GM19395 (cell line): Measurements from ENCODE around the gene PPP1R16B.

ENCODE experiments used
- ATAC-seq: cut with Tn5 transposase; IDR thresholded peaks from one replicate; pipeline ENCODE4 v1.9.1; 2021; ENCODE audit warnings: mild to moderate bottlenecking, moderate library complexity; ENCODE audit not compliant: unreplicated experiment

PPP1R16B gene

DNA sequence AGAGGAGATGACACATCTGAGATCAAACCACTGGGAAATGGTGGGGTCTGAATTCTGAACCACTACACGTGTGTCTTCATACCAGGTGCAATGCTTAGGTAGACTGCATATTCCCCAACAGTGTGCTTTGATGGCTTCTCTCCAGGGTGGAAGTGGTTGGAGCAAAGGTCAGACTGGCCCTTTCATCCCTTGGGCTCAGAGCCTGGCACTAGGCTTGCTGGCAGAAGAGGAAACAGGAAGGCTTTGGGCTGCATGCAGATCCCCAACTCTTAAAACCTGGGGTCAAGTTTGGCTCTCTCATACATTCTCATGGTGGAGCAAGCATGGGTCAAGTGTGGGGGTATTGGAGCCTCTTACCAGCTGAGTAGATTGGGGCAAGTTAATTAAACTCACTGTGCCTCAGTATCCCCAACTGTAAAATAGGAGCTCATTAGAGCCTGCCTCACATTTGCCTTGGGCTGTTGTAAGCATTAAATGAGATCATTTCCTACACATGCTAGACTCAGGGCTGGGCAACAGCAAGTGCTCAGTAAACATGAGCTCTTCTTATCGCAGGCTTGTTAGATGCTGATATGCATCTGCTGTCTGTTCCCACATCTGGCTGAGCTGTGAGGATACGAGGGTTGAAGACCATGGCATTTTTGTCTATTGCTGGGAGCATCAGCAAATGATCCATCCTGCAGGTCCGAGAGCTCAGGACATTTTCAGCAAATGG is 69.1 kb downstream of the PPP1R16B start:
- ATAC-seq, result no peak

DNA sequence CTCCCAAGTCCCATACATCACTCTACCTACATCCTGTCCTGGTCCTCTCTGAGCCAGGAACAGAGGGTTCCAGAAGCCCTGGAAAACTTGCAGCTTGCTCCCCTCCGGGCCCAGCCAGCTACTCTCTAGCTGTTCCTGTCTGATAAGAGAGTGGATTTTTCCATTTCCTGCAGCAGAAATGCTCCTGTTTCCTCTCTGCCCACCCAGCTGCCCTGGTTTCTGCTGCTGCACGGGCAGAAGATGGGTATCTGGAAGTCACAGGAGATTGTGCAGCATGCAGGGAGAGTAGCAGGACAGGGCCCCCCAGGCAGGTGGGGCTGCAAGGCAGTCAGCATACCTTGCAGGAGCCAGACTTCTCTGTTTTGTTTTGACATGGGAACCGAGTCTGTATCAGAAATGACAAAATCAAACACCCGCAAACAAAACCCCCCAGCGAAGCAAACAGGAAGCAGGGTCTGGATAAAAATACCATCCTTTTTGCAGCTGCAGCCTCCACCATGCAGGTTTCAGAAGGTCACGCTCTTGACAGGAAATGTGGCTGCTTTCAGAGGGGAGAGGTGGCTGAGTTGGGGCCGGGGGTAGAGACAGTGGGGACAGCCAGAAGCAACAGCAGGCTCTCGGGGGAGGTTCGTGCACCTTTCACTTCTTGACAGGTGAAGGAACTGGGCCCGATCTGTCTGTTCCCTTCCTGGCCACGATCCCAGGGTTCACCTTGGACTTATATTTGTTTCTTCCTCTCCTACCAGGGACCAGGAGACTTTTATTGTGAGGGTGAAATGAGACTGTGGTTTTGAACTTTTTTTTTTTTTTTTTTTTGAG is 69.9 kb downstream of the PPP1R16B start:
- ATAC-seq, result peak; percentile 70

DNA sequence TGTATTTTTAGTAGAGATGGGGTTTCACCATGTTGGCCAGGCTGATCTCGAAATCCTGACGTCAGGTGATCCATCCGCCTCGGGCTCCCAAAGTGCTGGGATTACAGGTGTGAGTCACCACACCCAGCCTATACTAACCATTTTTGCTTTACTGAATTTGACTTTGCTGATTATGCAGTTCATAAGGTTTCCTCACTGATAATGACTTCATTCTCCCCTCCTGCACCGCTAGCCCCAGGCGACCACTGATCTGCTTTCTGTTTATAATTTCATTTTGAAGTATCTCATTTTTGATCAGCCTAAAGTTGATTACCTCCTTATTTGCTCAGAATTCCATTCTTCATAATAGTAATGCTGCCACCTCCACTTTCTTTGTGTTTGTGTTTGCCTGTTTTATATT is 72.0 kb downstream of the PPP1R16B start:
- no peak for ATAC-seq

DNA sequence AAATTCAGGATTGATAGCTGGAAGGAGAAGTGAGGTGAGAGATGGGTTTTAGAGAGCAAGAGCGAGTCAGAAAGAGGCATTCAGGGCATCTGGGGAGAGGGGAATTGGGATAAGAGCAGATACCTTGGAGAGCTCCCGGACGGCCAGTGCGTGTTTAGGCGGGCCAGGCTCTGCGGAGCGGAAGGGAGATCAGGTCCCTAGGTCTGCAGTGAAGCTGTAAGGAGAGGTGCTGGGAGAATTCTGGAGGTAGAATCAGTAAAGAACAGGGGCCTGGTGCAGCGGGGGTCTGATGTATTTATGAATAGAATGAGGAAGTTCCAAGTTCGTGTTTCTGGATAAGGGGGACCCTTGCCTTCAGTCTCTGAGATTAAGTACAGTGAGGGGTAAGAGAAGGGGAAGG is 73.4 kb downstream of the PPP1R16B start:
- ATAC-seq, result no peak

DNA sequence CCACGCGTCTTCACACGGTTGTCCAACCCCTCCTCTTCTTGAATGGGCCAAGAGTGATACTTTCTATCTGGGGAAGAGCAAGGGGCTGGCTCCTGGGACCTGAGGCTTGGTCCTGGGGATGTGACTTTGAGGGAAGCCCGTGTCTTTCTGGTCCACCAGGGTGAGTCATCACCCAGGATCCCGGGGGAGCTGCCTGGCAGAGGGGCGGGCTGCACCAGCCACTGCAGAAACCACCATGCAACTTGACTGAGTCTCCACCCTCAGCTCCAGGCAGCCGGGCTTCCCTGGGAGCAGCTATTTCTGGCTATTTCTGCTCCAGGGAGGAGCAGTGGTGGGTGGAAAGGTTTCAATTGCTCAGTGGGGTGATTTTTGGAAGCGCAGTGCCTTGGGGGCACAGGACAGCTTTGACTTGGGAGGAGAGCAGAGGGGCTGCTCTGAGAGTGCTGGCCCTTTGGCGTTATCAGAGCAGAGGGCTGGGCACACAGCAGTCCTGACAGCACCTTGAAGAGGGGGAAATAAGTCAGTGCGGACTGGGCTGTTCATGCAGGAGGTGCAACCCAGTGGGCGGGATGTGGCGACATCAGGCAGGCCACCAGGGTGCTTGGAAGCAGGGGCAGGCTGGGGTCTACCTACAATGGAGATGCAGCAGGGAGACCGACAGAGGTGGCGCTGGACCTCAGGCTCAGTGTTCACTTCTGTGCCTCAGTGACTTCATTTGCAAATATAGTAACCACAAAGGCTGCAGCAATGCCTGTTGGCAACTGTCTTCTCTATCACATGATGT is 75.6 kb downstream of the PPP1R16B start:
- no peak for ATAC-seq

DNA sequence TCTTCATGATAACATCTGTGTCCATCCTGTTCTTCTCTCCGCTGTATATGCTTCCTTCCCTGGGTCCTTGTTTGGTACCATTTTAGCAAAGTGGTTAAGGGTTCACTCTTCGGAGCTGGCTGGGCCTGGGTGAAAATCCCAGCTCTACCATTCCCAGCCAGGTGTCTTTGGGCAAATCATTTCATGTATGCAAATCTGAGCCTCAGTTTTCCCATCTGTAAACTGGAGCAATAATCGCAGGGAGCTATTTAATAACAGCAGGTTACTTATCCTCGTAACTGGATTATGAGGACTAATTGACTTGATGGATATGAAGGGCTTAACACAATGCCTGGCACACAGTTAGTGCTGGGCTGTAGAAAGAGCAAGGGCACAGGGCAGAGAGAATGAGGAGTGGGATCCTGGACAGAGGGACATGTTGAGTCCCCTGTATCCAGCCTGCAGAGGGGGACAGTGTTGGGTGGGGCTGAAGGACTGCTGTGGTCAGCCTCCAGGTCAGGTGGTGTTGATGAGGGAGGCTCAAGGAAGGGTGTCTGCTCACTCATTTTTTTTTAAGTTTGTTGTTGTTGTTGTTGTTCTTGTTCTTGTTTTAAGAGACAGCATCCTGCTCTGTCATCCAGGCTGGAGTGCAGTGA is 76.4 kb downstream of the PPP1R16B start:
- no peak for ATAC-seq

DNA sequence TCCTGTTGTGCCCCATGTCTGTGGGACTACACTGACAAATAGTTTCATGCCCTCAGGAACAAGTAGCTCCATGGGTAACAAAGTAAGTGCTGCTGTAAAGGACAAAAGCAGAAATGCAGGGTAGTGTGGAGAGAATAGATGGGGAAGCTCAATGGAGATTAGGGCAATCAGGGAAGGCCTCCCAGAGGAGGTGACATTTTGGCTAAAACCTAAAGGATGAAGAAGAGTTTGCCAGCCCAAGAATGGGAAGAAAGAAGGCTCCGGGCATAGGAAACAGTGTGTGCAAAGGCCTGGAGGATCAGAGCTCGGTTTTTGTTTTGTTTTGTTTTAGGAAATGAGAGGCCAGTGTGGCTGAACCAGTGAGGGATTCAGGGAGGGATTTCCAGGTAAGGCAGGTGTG is 77.1 kb downstream of the PPP1R16B start:
- no peak for ATAC-seq

DNA sequence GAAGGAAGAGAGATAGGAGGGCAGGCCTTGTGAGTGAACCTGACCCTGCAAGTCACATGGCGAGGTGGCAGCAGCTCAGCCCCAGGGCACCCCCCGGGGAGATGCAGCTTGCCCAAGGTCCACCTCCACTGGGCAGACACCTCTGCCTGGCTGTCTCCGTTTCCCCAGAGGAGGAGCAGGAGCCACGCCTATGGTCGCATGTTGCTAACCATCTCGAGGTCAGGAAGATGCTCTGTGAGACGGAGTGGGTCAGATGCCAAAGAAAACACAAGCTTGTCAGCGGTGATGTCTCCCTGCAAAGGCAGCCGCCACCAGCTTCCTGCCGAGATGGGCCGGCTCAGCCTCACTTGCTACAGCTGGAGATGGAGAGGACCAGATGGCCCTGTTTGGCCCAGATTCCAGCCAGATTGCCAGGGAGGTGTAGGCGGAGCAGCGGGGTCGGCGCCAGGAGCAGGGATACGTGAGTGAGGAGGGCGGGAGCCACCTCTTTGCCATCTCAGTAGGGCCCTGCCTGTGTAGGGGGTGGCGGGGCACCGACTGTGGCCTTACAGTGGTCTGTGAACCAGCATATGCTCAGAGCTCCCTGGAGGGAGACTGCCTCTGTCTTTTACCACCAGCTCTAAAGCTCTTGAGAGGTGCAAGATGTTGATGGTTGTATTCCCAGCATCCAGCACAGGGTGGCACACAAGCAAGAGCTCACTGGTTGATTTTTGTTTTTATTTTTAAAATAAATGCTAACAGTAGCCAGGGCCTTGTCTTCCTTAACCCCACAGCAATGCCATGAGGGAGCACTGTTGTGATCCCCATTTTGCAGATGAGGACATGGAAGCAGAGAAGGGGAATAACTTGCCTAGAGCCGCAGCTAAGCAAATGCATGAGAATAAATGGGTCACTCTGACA is 77.8 kb downstream of the PPP1R16B start:
- ATAC-seq, result no peak

DNA sequence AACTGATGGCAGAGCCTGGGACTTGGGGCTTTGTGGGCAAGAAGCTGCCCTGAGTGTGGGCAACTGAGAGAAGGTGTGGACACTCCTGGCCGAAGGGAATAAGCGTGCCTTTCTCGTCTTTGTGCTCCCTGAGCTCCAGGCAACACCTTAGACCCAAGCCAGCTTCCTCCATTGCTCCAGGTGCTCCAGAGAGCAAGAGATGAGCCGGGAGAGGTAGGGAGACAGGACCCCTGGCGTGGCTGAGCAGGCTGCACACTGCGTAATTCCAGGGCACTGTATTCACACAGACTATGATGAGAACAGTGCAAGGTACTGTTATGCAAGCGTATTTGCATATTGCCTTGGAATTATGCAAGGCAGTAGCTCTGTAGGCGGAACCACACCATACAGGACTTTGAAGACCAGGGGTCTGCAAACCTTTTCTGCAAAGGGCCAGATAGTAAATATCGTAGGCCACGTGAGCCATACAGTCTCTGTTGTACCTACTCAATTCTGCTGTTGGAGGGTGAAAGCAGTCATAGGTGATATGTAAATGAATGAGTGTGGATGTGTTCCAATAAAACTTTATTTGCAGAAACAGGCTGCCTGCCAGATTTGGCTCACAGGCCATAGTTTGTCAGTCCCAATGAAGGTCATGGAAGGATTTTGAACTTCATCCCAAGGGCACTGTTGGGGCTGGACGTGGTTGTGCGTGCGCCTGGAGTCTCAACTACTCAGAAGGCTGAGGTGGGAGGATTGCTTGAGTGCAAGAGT is 78.7 kb downstream of the PPP1R16B start:
- no peak for ATAC-seq

DNA sequence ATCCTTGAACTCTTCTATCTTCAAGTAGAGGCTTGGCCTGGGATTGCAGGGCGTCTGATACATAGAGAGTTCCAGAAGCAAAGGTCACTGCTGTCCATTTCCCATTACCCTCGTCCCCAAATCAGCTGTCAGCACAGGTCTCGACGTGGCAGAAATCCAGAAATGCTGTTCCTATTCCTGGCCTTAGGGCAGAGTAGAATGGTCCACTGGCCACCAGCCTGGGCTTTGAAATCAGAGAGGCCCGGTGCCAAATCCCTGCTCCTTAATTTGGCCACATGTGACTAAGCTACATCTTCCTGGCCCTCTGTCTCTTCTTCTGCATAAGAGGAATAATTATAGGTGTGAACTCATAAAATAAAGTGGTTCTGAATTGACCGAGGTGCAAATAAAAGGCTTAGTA is 79.9 kb downstream of the PPP1R16B start:
- ATAC-seq, result no peak

DNA sequence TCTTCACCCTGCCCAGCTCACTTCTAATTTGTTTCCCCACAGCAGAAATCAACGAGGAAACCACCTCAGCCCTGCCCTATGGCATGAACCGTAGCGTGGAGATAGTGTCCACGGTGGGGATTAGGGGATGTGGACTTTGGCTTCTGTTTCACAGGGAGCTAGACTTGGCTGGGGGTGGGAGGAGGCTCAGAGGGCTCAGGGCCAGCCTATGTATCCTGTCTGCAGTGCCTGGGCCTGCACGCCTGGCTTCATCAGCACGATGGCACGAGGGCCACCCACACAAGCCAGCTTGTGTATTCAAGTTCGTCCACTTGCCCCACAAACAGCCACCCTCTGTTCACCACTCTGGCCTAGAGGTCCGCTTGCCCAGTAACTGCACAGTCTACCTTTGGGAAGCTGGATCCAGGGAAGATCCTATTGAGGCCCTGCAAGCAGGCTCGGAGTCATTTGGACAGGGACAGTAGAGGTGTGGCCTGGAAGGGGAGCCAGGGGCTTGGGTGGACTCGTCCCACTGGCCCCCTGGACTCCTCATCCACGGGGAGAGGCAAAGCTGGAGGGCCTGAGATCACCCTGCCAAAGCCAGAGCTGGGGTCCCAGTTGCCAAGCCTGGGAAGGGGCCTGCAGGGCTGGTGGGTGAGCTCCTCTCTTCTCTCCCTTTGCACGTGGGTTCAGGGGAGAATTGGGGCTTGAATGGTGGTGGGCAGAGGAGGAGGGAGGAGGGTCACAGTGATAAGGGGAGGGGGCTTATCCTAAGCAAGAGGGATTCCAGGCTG is 82.7 kb downstream of the PPP1R16B start:
- ATAC-seq, result no peak

DNA sequence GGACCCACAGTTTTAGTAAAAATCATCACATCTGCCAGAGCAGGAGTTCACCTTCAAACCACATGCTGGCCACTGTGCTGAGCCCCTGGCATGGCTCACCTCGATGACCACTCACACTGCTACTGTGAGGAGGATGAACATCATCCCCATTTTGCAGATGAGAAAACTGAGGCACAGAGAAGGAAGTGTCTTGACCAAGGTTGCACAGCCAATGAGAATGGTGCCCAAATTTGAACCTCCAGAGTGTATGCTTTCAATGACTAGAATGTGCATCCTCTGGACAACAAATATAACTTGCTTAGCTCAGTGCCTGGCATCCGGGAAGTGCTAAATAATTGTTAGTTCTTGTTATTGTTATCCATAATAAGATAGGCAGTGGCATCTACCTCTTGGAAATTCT is 83.6 kb downstream of the PPP1R16B start:
- no peak for ATAC-seq

DNA sequence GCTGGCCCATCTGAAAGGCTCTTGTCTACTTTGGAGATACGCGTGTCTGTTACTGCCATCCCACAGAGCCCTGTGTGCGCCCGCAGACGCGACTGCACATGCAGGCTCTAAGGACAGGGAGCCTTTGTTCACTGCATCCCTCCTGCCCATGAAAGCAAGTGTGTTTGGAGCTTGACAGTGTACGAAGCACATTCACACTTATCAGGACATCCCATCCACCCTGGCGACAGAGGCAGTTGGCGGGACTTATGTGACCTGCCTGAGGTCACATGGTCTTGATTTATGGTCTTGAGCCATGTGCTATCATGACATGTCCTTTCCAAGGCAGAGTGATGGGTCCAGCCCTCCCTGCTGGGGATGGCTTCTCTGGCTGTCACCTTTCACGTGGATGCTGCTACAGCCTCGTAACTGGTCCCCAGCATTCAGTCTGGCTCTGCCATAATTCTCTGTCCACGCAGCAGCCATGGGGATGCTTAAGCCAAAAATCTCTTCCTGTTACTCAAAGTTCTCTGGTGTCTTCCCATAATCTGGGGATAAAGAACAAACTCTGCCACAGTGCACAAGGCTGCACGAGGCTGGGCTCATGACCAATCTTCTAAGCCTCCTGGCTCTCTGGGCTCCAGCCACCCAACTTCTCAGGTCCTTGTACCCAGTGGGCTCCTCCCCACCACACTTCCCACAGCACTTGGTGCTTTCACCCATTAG is 84.4 kb downstream of the PPP1R16B start:
- ATAC-seq, result no peak

DNA sequence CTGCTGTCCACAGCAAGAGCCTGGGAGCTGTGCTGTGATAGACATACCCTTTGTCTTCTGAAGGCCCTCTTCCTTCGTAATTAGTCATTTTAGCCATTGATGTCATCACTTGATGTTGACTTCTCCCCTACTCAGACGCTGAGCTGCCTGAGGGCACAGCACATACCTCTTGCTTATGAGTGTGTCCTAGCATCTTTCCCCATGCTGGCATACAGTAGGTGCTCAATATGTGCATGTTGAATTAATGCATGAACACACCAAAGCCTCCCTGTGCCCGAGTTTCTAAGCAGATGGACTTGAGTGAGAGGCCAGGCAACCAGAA is 85.0 kb downstream of the PPP1R16B start:
- ATAC-seq, result no peak

DNA sequence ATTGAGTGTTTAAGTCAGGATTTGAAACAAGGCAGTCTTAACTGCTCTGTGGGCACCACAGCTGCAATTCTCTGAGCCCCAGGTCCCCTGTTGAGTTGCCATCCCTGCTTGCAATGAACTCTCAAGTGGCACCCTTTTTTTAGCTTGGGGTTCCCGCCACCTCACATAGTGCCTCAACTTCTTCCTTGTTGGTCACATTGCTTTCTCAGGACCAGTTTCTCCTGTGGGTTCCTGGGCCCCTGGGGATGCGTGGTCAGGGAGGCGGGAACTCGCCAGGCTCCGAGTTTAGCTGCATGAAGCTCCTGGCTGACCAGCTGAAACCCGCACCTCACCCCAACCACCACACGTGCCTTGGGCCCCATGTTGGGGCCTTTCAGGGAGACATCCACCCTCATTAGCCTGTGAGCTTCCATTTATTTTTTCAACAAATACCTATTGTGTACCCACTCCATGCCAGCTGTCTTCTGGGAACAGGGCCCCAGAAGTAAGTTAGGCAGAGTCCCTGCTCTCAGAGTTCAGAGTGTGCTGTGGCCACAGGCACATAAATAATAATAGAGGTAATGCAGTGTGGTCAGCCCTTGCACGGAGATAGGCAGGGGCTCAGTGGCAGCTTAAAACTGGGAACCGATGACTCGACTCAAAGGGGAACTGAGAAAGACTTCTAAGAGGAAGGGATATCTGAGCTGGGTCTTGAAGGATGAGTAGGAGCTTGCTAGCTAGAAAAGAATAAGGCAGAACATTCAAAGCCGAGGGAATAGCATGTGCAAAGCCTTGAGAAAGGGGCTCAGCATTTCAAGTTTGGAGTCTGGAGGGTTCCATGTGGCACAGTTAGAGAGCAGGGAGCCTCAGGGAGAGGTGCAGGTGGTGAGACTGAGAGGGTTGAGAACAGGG is 86.8 kb downstream of the PPP1R16B start:
- ATAC-seq, result peak; percentile 70

DNA sequence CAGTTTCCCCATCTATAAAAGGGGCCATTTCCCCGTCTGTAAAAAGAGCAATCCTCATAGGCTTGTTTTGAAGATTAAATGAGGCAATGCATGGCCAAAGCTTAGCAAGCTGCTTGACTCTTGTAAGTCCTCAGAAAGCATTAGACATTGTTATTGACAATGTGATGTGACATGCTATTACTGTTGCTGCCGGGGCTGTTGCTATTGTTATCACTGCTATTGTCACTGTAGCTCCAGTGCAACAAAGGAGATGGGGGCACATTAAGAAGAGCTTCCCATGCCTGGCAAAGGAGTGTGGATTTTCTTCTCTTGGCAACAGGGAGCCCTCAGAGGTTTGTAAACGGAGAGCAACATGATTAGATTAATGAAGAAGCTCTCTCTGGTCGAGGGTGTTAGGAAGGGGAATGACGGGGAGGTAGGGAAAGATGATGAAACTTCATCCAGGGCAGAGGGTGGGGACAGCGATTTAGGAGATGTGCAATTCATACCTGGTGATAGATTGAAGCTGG is 87.6 kb downstream of the PPP1R16B start:
- peak; percentile 17 for ATAC-seq

DNA sequence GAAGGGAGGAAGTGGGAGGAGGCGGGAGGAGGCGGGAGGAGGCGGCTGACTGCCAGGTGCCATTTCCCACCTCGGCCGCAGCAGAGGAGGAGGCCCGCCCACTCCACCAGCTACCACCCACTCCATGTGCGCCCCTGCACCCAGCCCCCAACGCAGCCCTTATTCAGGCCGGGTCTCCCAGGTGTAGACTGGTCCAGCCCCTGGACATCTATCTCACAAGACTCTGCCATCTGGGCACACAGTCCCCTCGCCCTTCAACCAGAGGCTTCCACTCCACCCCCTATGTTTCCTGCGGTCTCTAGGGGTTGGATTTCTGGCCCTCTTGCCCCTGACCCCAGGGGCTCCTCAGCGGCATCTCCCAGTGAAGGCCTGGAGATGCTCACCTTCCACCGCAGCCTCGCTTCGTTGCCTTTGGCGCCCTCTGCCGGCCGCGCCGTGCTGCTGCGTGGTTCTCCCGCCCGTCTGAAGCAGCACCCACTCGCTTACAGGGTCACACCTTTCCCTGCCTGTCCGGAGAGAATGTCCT is 88.1 kb downstream of the PPP1R16B start:
- ATAC-seq, result peak; percentile 54
